Measurements from ENCODE around the gene ITIH1.

Gene ITIH1

GRCh38 chr3:52820736-52821135, 43.3 kb downstream of the ITIH1 start:
- peak; percentile 24 for DNase-seq

GRCh38 chr3:52822363-52822762, 45.0 kb downstream of the ITIH1 start:
- no peak for DNase-seq

DNA sequence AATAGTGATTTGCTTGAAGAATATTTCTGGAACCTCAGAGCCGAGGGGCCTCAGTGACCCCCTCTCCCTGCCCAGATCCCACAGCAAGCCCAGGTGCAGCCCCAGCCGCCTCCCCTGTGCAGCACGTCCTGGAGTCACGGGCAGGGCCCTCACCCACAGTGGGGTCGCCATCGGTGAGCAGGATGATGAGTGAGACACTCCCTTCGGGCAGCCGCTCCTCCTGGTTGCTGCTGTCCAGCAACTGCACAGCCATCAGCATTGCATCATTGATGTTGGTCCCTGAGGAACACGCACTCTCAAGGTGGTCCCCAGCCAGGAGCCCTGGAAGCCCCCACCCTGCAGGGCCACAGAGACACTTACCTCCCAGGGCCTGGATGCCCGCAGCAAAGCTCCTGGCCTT, 46.6 kb downstream of the ITIH1 start:
- no peak for DNase-seq

GRCh38 chr3:52827441-52827840, 50.0 kb downstream of the ITIH1 start:
- no peak for DNase-seq

GRCh38 chr3:52827866-52828376, 50.5 kb downstream of the ITIH1 start:
- no peak for DNase-seq

DNA sequence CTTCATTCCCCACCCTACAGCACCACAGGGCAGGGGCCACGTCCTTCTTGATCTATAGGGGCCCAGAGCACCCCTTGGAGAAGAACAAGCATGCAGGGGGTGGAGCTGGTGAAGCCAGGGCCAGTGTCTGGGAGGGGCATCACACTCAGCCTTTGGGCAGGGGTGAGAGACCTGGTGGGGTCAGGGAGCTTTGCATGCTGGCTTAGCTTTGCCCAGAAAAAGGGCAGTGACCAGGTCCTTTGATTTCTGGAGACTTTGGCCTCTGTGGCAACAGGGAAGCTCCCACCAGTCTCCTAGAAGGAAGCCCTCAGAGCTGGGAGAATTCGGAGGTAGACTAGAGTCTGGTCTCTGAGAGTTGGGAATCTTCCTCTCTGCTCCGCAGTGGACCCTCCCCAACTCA, 52.1 kb downstream of the ITIH1 start:
- no peak for DNase-seq

DNA sequence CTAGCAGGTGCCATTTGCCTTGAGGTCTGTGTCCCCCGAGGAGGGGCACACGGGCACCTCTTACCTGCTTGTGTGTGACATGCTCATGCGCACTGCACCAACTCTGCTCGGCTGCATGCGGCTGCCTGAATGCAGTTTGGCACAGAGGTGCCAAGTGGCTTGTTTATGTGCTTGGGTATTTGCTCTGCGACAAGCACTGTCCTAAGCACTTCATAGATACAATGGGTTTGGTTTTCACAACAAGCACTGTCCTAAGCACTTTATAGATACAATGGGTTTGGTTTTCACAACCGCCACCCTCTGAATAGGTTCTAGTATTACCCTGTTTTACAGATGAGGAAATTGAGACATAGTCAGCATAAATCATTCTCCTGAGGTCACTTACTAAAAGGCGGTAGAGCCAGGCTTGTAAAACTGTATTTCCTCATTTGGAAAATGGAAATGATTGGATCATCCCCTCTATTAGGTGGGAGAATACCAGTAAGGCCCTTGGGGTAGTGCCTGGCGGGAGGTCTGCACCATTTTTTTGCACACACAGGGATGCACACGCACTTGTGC, 52.6 kb downstream of the ITIH1 start:
- DNase-seq, result no peak

GRCh38 chr3:52830535-52831258, 53.3 kb downstream of the ITIH1 start, which contains the start of gene ITIH4:
Gene ITIH4 (minus strand): TSS chr3:52830672. CDS start chr3:52830642, 30 bp downstream.
- no peak for DNase-seq

GRCh38 chr3:52831500-52832301, 54.3 kb downstream of the ITIH1 start:
- DNase-seq, result peak; percentile 20

- DNase-seq, result no peak
These were observed 55.8 kb downstream of the ITIH1 start for GRCh38 chr3:52833202-52833601.

DNA sequence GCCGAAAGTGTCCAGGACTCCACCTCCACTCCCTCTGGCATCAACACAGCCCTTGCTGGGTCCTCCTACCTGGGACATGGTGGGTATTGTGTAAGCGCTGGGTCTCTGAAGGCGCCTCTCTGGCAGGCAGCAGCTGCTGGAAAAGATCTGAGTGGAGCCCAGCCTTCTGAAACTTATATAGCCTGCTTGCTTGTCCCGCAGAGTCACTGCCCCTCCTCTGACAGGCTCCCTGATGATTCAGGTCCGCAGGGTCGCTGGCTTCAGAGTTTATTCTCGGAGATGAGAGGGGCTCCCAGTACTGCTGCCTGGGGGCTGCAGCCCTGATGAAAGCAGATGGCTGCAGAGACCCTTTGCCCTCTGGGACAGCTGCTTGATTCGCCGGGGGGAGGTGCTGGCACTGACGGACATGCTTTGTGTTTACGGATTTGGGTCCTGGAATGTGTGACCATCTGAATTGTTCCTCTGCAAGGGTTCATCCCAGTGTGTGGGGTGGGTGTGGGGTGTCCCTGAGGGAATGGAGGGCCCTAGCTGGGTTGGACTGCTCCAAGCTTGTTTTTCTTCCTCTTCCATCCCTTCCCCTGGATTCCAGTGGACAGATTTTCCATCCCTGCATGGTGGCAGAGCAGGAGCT, 57.6 kb downstream of the ITIH1 start, which contains the start of gene MUSTN1:
TSS of gene MUSTN1 (minus strand) at position 149 of the 631 bp plus-strand sequence. CDS start at position 78, 71 bp downstream.
- no peak for DNase-seq

- no peak for DNase-seq
These were observed 58.5 kb downstream of the ITIH1 start for GRCh38 chr3:52835766-52836470.

- DNase-seq, result no peak
These were observed 59.1 kb downstream of the ITIH1 start for GRCh38 chr3:52836471-52836845.

DNA sequence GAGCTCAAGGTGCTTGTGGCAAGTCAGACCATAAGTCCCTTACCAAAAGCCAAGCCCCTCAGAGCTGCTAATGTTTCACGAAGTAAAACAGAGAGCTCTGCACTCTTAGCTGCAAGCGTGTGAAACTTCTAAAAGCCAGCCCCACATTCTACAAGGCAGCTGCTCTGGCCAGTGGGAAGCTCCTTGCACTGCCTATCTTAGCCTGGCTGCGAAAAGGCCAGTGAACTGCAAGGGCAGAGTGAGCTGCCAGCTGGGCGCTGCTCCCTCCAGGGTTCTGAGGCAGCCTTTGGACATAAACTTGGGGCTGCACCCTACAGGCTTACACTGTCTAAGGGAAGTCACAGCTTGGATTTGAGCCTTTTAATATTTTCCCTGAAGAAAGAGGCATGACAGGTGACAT, 59.6 kb downstream of the ITIH1 start:
- no peak for DNase-seq

GRCh38 chr3:52838561-52839267, 61.3 kb downstream of the ITIH1 start:
- DNase-seq, result no peak

DNA sequence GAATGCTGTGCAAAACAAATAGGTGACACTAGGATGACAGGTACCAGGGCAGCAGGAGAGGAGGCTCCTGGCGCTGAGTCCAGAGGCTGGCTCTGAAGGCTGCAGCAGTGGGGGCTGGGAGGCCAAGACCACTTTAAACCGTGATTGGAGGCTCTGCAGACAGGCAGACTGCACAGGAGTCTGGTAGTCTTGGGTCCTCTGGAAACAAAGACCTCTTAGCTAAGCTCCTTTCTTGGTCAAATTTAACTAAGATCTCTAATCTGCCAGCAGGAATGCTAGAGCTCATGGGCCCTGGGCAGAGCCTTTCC, 61.8 kb downstream of the ITIH1 start:
- no peak for DNase-seq

- DNase-seq, result no peak
These were observed 62.6 kb downstream of the ITIH1 start for GRCh38 chr3:52839892-52840545.

DNA sequence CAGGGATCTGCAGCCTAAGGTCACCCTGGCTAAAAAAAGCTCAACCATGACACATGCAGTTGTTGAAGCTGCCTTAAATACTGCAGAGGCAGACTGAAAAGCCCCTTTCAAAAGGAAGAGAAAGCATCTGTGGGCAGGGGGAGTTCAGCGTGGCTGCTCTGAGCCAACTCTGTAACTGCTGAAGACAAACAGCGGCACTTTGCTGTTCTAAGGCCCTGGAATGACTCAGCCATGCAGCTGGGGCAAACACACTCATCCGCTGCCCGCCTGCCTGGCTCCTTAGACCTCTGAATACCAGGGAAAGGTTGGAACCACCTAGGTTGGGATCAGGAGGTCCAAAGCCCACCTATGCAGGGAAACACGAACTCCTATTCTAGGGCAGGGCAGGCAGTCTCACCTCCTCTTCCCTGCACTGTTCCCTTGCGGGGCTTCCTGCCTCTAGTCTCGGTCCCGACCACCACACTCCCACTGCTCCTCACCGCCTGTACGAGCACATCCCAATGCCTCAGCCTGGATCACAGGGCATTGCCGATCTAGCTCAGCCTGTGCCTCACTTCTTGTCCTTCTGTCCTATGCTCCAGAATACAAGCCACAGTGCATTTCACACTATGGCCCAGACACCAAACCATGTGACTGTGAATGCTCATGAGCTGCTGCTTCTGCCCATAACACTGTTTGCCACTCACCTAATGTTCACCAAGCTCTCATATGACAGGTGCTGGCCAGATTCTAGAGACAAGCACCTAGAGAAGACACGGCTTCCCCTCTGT, 64.0 kb downstream of the ITIH1 start:
- DNase-seq, result no peak

All from NCI-H1694 treated with DMSO at 0.1 percent for 48 hours (cell line).